HG02678 (cell line): ENCODE measurements around the gene TMED1.

ENCODE experiments used
- ATAC-seq: cut with Tn5 transposase; IDR thresholded peaks from one replicate; pipeline ENCODE4 v1.9.1; 2021; ENCODE audit warnings: mild to moderate bottlenecking, moderate library complexity; ENCODE audit not compliant: unreplicated experiment

The TMED1 gene

DNA sequence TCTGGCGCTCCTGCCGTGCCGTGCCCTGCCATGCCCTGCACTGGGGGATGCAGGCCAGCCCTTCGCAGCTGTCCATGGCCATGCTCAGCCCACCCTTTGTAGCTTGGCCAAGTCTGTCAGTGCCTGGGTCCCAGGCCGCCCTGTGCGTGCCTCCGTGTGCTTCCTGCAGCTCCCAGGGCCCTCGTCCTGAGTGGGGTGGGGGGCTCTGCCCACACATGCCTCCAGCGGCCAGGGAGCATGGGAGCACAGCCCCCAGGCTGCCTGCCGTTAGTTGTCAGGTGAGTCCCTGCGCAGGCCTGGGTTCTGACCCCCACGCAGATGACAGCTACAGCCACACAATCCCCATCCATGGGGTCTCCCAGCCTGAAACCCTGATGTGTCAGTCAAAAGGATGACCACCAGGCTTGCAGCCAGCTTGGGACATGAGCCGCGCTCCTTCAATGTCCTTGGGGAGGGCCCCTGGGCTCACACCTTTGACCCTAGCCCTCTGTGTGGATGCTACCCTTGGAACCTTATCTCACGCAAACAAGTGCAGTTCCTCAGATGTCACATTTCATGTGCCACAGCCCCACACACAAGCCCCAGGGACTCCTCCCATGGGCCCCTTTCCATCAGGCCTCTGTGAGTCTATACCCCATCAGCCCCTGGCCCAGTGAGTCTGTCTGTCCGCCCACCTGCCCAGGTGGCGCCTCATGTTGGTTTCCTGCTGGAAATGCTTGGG, 24.5 kb downstream of the TMED1 start:
- ATAC-seq = no peak

DNA sequence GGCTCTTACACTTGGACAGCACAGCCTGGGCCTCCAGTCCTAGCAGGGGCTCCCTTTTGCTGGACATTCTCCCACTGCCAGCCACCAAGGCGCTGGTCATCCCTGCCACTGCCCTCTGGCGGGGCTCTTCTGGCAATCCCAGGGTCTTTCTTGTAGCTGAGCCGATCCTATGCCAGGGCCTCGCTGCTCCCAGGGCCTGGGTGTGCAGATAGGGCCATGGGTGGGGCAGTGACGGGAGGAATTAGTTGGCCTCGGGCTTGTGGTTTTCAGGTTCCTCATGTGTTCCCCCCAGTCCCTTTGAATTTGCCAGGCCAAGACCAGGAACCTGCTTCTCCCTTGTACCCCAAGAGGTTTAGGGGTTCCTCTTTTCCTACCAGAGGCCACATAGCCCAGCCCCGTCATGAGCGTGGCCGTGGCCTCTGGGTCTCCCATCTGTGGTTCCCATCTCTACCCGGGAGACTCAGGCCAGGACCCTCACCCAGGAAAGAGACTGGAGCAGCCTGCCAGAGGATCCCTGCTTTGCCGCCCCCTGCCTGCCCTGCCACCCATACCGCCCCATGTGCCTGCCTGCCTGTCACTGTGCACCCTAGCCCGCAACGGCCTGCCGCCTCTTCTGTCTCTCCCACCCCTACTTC, 26.2 kb downstream of the TMED1 start:
- no peak for ATAC-seq

DNA sequence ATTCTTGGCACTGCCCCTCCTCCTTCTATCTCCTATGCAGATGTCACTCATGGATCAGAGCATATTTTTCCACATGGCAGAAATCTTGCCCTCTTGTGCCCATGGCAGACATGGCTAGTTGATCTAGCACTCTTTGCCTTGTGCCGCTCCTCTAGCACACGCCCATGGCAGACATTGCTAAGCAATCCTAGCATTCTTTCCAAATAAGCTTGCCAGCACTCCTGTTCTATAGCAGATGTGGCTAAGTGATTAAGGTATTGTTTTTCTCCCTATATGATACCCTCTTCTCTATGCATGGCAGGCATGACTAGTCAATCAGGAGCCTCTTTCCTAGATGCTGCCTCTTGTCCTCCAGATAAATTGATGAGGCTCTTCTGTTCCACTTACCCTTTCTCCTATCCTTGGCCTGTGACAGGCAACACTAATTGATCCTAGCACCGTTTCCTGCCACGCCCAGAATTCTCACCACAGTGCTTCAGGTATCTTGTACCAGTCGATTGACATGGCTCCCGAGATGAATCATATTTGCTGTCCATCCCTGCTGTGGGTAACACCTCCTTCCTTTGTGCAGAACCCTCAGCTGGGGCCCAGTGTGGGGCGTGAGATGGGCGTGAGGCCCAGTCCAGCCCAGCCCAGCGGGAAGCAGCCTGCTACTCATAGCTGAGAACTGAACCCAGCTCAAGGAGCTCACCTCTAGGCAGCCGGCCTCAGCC, 26.9 kb downstream of the TMED1 start:
- no peak for ATAC-seq

DNA sequence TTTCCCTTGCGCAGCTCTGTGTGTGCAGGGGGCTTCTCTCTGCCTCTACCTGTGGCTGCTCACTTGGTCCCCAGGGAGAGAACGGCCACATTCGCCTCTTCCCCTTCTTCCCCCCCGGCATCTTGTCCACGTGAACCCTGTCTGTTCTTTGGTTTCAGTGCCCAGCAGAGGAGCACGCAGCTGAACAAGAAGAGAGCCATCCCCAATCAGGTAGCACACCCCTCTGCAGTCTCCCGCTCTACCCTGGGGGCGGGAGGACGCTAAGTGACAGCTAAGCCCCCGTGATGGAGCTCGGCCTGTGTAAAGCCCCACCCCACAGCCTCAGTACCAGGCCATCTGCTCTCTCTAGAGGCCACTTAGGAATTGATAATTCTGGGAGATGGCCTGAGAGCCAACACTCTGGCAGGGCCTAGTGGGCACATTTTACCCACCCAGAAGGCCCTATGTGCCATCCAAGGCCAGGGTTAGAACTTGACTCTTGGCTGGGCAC, 30.2 kb downstream of the TMED1 start:
- no peak for ATAC-seq

DNA sequence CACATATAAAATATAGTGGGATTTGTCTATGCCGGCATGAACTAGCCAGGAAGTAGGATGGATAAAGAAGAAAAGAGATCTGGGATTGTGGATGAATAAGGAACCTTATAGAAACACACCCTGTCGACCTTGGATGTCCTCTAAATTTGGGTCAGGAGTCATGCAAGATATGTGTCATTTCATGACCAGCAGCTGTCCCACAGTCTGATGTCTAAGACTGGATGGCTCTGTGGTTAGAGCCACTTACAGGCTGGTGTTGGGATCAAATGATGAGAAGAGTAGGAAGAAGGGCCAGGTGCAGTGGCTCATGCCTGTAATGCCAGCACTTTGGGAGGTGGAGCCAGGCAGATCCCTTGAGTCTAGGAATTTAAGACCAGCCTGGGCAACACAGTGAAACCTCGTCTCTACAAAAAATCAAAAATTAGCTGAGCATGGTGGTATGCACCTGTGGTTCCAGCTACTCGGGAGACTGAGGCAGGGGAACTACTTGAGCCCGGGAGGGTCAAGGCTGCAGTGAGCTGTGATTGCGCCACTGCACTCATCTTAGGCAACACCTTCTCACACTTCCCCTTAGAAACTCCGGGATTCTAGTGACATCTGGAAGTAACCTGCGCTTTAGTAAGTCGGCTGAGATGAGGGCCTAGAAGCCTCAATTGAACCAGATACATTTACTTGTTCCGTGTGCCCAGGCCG, 30.8 kb downstream of the TMED1 start:
- ATAC-seq = no peak

DNA sequence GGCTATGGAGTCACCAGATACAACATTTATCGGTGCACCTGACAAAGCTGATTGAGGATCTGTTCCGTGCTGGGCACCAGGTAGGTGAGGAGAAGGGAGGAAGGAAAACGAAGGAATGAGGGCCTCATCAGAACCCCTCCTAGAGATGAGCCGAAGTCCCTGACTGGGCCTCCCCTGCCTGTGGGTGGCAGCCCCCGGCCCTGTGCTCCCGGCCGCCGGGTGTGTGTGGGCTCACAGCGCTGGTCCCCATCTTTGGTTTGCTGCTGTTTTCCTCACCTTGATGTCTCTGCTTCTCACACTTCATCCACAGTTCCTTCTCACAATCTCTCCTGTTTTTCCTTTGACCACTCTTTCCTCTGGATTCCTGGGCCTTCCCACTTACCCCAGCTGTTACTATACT, 32.8 kb downstream of the TMED1 start:
- ATAC-seq = no peak

DNA sequence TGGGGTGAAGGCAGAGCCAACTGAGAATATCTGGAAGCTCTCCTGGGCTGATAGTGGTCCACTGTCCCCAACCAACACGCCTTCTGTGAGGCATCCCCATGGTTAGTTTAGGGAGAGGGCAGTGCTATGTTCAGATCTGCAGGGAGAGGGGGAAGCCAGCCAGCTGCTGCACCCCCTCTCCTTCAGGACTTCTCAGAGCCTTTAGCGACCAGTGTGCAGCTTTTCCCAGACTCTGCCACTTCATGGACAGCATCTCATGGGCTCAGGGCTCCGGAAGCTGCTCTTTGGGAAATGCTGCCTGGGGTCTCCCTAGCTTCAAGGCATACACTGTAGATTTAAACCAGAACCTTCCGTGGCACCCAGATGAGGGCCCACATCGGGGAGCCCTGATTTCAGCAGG, 33.5 kb downstream of the TMED1 start:
- ATAC-seq = no peak

DNA sequence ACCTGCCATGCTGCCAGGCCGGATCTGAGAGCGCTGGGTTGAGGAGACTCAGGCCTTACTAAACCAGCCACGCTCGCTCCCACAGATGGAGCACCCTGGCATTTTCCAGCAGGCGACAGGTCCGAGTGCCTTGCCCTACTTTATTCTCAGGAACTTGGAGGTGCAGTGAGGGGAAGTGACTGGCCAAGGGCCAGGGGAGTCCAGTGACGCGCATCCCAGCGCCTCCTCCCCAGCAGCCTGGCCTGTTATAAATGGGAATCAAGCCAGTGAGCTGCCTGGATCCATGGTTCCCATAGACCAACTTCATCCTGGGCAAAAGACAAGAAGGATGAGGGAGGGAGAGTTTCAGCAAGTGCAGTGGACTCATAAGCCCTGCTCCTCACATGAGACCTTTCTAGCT, 35.5 kb downstream of the TMED1 start:
- no peak for ATAC-seq

DNA sequence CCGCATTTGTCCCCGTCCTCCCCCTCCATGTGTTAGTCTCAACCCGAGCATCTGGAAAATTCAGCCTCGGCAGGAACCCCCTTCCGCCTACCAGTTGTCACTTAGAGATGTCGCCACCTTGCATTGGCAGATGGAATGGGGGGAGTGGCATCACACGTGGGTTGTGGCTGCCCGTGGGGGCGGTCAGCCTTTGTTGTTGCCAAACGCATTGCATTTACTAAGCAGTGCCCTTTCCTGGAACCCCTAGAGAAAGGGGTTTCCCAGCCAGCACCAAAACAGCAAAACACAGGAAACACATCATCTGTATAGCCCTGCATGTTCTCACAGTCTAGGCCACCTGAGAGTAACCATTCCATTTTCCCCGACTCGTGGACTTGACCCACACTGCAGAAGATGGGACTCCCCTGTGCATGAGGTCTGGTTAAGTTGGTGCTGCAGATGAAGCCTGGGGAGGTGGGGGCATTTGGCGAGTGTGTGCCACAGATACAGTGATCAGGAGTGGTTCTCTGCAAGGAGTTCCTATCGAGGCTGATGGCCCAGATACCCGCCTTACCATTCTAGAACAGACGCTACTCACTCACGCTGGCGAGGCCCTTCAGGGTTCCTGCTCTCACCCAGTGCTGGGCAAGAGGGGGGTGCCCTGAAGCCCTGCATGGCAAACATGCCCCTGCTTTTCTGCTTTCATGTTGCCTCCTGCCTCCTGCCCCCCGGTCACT, 38.3 kb downstream of the TMED1 start:
- no peak for ATAC-seq

DNA sequence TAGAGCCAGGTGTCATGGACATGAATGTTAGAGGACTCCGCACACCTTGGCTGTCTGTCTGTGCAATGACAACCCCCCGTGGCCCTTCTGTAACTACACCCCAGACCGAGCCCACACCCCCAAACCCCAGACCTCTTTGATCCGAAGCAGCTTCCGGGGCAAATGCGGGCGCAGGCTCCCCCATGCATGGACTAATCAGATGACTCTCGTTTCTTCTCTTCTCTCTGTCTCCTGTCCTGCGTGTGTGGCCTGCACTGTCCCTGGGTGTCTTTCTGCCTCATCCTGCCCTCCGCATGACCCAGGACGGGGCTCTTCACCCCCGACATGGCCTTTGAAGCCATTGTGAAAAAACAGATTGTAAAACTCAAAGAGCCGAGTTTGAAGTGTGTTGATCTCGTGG, 38.9 kb downstream of the TMED1 start:
- no peak for ATAC-seq

DNA sequence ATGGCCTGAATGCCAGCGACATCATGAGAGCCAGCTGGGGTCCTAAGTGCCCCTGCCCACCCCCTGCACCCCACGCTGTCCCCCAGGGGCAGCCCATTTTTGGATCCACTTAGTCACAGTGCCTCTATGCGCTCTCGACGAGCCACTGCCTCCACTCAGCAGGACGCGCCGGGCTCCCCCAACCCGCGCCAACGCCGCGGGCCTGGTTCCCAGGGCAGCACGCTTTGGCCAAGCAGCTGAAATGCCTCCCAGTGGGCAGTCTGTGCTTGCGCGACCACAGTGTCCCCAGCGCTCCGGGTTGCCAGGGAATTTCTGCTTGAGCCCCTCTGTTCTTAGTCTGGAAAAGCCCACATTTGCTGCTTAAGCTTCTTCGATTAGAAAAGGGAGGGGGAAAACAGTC, 39.4 kb downstream of the TMED1 start:
- no peak for ATAC-seq

DNA sequence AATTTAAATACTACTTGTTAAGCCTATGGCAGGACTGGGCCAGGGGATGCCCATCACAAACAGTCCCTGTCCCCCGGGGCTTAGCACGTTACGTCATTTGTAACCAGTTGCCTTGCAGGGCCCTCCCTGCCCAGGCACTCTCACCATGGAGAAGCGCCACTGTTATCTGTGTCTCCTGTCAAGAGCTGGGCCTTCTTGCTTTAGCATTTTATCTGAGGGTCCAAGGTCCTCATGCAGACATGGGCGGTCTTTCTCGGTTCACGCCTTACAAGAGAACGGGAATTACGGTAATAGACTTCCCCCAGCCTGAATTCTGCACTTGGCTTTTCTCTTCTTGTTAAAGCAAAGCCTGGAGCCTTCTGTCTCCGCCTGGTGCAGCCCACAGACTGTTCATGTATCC, 46.1 kb downstream of the TMED1 start:
- ATAC-seq = no peak

DNA sequence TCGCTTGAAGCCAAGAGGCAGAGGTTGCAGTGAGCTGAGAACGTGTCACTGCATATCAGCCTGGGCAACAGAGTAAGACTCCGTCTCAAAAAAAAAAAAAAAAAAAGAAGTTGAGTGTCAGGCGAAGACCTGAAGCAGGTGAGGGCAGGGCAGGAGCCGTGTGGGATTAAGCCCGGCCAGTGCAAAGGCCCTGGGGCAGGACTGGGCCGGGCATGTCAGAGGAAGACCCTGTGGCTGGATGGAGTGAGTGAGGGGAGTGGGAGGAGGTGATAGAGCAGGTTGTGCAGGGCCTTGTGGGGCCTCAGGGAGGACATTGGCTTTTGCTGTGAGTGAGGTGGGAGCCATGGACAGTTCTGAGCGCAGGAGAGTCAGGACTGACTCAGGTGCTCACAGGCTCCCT, 47.9 kb downstream of the TMED1 start:
- no peak for ATAC-seq

DNA sequence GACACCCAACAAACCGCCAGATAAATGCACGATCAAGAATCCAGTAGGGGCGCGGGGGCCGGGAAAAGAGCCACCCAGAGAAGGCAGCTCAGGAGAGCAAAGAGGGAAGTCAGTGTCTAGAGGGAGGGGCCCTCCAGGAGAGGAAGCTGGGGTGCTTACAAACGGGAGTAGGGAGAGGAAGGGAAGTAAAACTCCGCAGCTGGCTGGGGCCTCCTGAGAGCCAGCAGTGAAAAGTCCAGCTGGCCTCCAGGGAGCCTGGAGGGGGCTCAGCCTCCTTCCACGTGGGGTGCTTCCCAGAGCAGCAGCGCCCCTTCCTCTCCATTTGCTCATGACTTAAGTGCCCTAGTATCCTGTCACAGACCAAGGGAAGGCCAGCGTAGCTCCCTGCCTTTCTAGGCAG, 51.8 kb downstream of the TMED1 start:
- no peak for ATAC-seq

DNA sequence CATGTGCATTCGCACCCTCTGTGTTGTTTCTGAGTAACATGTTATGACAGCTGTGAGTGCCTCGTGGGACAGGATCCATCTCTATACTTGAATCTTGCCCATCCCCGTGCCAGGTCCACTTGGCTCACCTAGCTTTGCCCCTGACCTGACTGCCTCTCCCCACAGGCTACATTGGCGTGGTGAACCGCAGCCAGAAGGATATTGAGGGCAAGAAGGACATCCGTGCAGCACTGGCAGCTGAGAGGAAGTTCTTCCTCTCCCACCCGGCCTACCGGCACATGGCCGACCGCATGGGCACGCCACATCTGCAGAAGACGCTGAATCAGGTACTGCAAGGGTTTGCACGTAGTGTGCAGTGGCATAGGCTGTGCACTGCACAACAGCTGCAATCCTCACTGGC, 53.2 kb downstream of the TMED1 start:
- ATAC-seq = no peak
